SK-N-SH (cell line): ENCODE measurements around the gene C19orf47. TPM values are rescaled to one million over a fixed set of nuclear protein-coding genes. Genes with fewer than 3 reads are reported as not detected.

ENCODE experiments used
- CTCF ChIA-PET: fragments of 300-600, 350-600 bp; formaldehyde crosslinking; extraction: SDS; loops from one replicate; lab custom pipeline; 2021; lab: Yijun Ruan, JAX
- POLR2A ChIA-PET: fragments of 350-600 bp; sonication (Branson Sonifier 250); formaldehyde crosslinking; extraction: SDS; loops from one replicate; lab custom pipeline; 2020; ENCODE audit warnings: antibody characterized with exemption, inconsistent platforms; lab: Yijun Ruan, JAX
- DNase-seq: peaks from one replicate; pipeline ENCODE4 v3.0.0; 2012
- H2AFZ ChIP-seq: fragments of 200-600 bp; sonication (generic); 2 replicates; pipeline ENCODE4 v1.8.1; 2016; ENCODE audit warnings: antibody characterized with exemption, mild to moderate bottlenecking, low read depth
- H3F3A ChIP-seq: fragments of 200-600 bp; sonication (generic); replicated peaks from 2 replicates; pipeline ENCODE3; 2016; ENCODE audit warnings: antibody characterized with exemption, mild to moderate bottlenecking; ENCODE audit not compliant: insufficient read depth
- H3K27ac ChIP-seq, 2 experiments: fragments of 200-500 bp in 1 of 2; fragments of 200-600 bp in 1 of 2; sonication (Bioruptor generic) in 1 of 2; sonication (generic), shearing (Covaris generic) in 1 of 2; 2 replicates each; pipeline versions ENCODE4 v1.5.1 to v1.6.1; 2014 to 2016; ENCODE audit warnings: low read depth in 2 of 2, inconsistent platforms in 1 of 2, low read length in 1 of 2, mild to moderate bottlenecking in 1 of 2, mixed read lengths in 1 of 2
- H3K27me3 ChIP-seq: fragments of 200-600 bp; sonication (generic), shearing (Covaris generic); 2 replicates; pipeline ENCODE4 v1.6.1; 2016; ENCODE audit warnings: mixed run types; ENCODE audit not compliant: insufficient read depth
- H3K36me3 ChIP-seq, 2 experiments: fragments of 200-500 bp in 1 of 2; fragments of 200-600 bp in 1 of 2; sonication (Bioruptor generic) in 1 of 2; sonication (generic) in 1 of 2; replicated peaks in 1 of 2; 2 replicates each; pipeline versions ENCODE3 to v1.5.1; 2014 to 2016; ENCODE audit warnings: low read length in 1 of 2, mild to moderate bottlenecking in 1 of 2; ENCODE audit not compliant: insufficient read depth in 2 of 2, control insufficient read depth in 1 of 2
- H3K4me1 ChIP-seq, 2 experiments: fragments of 200-500 bp in 1 of 2; fragments of 200-600 bp in 1 of 2; sonication (Bioruptor generic) in 1 of 2; sonication (generic), shearing (Covaris generic) in 1 of 2; 2 replicates each; pipeline versions ENCODE4 v1.5.1 to v1.6.1; 2014 to 2016; ENCODE audit warnings: low read depth in 1 of 2, low read length in 1 of 2, mixed run types in 1 of 2; ENCODE audit not compliant: insufficient read depth in 2 of 2, control insufficient read depth in 1 of 2
- H3K4me2 ChIP-seq: fragments of 200-600 bp; sonication (generic), shearing (Covaris generic); 2 replicates; pipeline ENCODE4 v1.6.1; 2017; ENCODE audit warnings: mixed run types
- H3K4me3 ChIP-seq, 2 experiments: fragments of 200-500 bp in 1 of 2; fragments of 200-600 bp in 1 of 2; sonication (Bioruptor generic) in 1 of 2; sonication (generic), shearing (Covaris generic) in 1 of 2; 2 replicates each; pipeline versions ENCODE4 v1.5.1 to v1.8.1; 2014 to 2016; ENCODE audit warnings: low read depth in 2 of 2, inconsistent platforms in 1 of 2, low read length in 1 of 2, mild to moderate bottlenecking in 1 of 2, mixed read lengths in 1 of 2, moderate library complexity in 1 of 2
- H3K79me2 ChIP-seq: fragments of 200-600 bp; sonication (generic); 2 replicates; pipeline ENCODE4 v1.8.1; 2017; ENCODE audit warnings: mild to moderate bottlenecking; ENCODE audit not compliant: insufficient read depth
- H3K9ac ChIP-seq: fragments of 200-600 bp; sonication (generic); 2 replicates; pipeline ENCODE4 v1.6.1; 2017; ENCODE audit warnings: mixed run types
- H3K9me2 ChIP-seq: fragments of 200-600 bp; sonication (generic); 2 replicates; pipeline ENCODE4 v1.6.1; 2017; ENCODE audit warnings: mixed run types
- H3K9me3 ChIP-seq: fragments of 200-600 bp; sonication (generic); 2 replicates; pipeline ENCODE4 v1.6.1; 2017; ENCODE audit warnings: mixed run types, mild to moderate bottlenecking, moderate library complexity
- H4K20me1 ChIP-seq: fragments of 200-600 bp; sonication (generic); 2 replicates; pipeline ENCODE4 v1.6.1; 2017; ENCODE audit warnings: mild to moderate bottlenecking, mixed run types; ENCODE audit not compliant: insufficient read depth
- CTCF ChIP-seq: fragments of 200-600 bp; sonication (generic); IDR thresholded peaks from 2 replicates; pipeline ENCODE4 v1.6.1; 2017; ENCODE audit warnings: antibody characterized with exemption, mild to moderate bottlenecking, moderate library complexity
- ELF1 ChIP-seq: IDR thresholded peaks from 2 replicates; pipeline ENCODE4 v1.4.0; 2012
- EP300 ChIP-seq, 2 experiments: IDR thresholded peaks; 2 replicates each; pipeline versions ENCODE4 v1.4.0 to v1.6.1; 2012; ENCODE audit warnings: borderline replicate concordance in 1 of 2, low read depth in 1 of 2, low read length in 1 of 2
- EZH2phosphoT487 ChIP-seq: fragments of 200-600 bp; sonication (generic); IDR thresholded peaks from 2 replicates; pipeline ENCODE4 v1.6.1; 2017; ENCODE audit warnings: low read depth, mixed run types, mild to moderate bottlenecking, antibody characterized with exemption, moderate library complexity, borderline replicate concordance
- FOSL2 ChIP-seq: IDR thresholded peaks from 2 replicates; pipeline ENCODE4 v1.4.0; 2012; ENCODE audit warnings: low read depth, mild to moderate bottlenecking, moderate library complexity, borderline replicate concordance
- FOXJ3 ChIP-seq: sonication (generic); formaldehyde crosslinking; IDR thresholded peaks from 2 replicates; pipeline ENCODE4 v1.5.1; 2020; ENCODE audit warnings: mild to moderate bottlenecking, missing genetic modification reagents
- GABPA ChIP-seq: IDR thresholded peaks from 2 replicates; pipeline ENCODE4 v1.4.0; 2012; ENCODE audit warnings: low read depth, mild to moderate bottlenecking
- GATA2 ChIP-seq: sonication (generic); formaldehyde crosslinking; IDR thresholded peaks from 2 replicates; pipeline ENCODE4 v1.5.0; 2020; ENCODE audit warnings: mild to moderate bottlenecking, missing genetic modification reagents
- IRF3 ChIP-seq: fragments of 150-350 bp; IDR thresholded peaks from 2 replicates; pipeline ENCODE4 v1.6.1; 2016; ENCODE audit warnings: mild to moderate bottlenecking, low read depth, low read length
- JUND ChIP-seq: IDR thresholded peaks from 2 replicates; pipeline ENCODE4 v1.4.0; 2012
- PBX3 ChIP-seq: IDR thresholded peaks from 2 replicates; pipeline ENCODE4; 2012
- POLR2AphosphoS5 ChIP-seq: IDR thresholded peaks from 2 replicates; pipeline ENCODE4 v1.6.1; 2012; ENCODE audit warnings: low read depth, low read length
- RCOR1 ChIP-seq: fragments of 150-350 bp; IDR thresholded peaks from 2 replicates; pipeline ENCODE4 v1.6.1; 2017; ENCODE audit warnings: antibody characterized with exemption, low read length
- RXRA ChIP-seq: IDR thresholded peaks from 2 replicates; pipeline ENCODE4 v1.4.0; 2012; ENCODE audit warnings: low read depth, mild to moderate bottlenecking, borderline replicate concordance
- TCF12 ChIP-seq: IDR thresholded peaks from 2 replicates; pipeline ENCODE4 v1.4.0; 2012
- TEAD4 ChIP-seq: IDR thresholded peaks from 2 replicates; pipeline ENCODE4 v1.4.0; 2012; ENCODE audit warnings: mild to moderate bottlenecking, borderline replicate concordance; ENCODE audit not compliant: insufficient read depth
- USF1 ChIP-seq: IDR thresholded peaks from 2 replicates; pipeline ENCODE4 v1.4.0; 2012; ENCODE audit warnings: low read depth, borderline replicate concordance
- USF2 ChIP-seq: fragments of 150-350 bp; IDR thresholded peaks from 2 replicates; pipeline ENCODE4 v1.6.1; 2017; ENCODE audit warnings: antibody characterized with exemption, low read length, low read depth, borderline replicate concordance
- YY1 ChIP-seq: IDR thresholded peaks from 2 replicates; pipeline ENCODE4 v1.4.0; 2012; ENCODE audit warnings: low read depth, mild to moderate bottlenecking
- ZBTB33 ChIP-seq: IDR thresholded peaks from 2 replicates; pipeline ENCODE4 v1.4.0; 2012; ENCODE audit warnings: low read depth, borderline replicate concordance
- WGBS: methylation state at CpG from one replicate; pipeline ENCODE4 v1.1.6; 2017; ENCODE audit warnings: low lambda C conversion rate; 5-methylcytosine and 5-hydroxymethylcytosine counted together
- polyA plus RNA-seq, 3 experiments: library from polyadenylated mRNA; depleted of rRNA; stranded (reverse); fragments of >200 nt; gene quantifications; 2 replicates each; pipeline ENCODE4 v1.2.3, GENCODE V29; 2012

The C19orf47 gene
- polyA plus RNA-seq, 1 of the 3 experiments (the other 2 are of a cell fraction), result 17.2 TPM

- H3K9me2 ChIP-seq, result no peaks in the 10 kb centered on the region
- ChIA-PET POLR2A (no interaction called here), CTCF (interaction anchor here (1.2 to 1.5 kb wide), 2 partner anchors 10 to 155 kb away, joined by 4 to 6 read pairs; no protein-coding TSS in a partner anchor)
- no peaks in the 10 kb centered on the region for H3K9me3 ChIP-seq
- no peak overlapping the region for H3K27ac ChIP-seq
- H4K20me1 ChIP-seq, result no peaks in the 10 kb centered on the region
- TF ChIP-seq USF1, result no peak
- no peak overlapping the region for H2AFZ ChIP-seq
- no peaks in the 10 kb centered on the region for H3K27me3 ChIP-seq
- no peaks in the 10 kb centered on the region for H3K4me1 ChIP-seq
- no peaks in the 10 kb centered on the region for H3K36me3 ChIP-seq
- no peak overlapping the region for H3K4me2 ChIP-seq
- no peaks in the 10 kb centered on the region for H3K79me2 ChIP-seq
- no peak overlapping the region for H3K4me3 ChIP-seq
- peaks cover 5% of the 10 kb centered on the region for H3F3A ChIP-seq
- 91% methylated on average over 6 of the region's 6 CpGs for WGBS
- H3K9ac ChIP-seq, result no peak overlapping the region
- DNase-seq, result no peak
Measured at GRCh38 chr19:40294560-40294959, 53.6 kb downstream of the C19orf47 start.

GRCh38 chr19:40286971-40287421 lies 61.2 kb downstream of the C19orf47 start:
- Histone ChIP-seq H3K27ac (no peak overlapping the region), H3K9me3 (no peaks in the 10 kb centered on the region), H2AFZ (no peak overlapping the region; the same call in 1 of the 2 replicates), H3K9me2 (no peaks in the 10 kb centered on the region), H3K4me1 (peaks cover 16 to 24% of the 10 kb centered on the region in 2 experiments; a peak in 3 of 4 replicates), H3K27me3 (no peaks in the 10 kb centered on the region), H3K4me3 (no peak overlapping the region), H3K4me2 (no peak overlapping the region), H4K20me1 (no peaks in the 10 kb centered on the region; the same call in 1 of the 2 replicates), H3K36me3 (peaks cover 0 to 3% of the 10 kb centered on the region in 2 experiments), H3K9ac (no peak overlapping the region), H3K79me2 (peaks cover 30% of the 10 kb centered on the region), H3F3A (peaks cover 3% of the 10 kb centered on the region)
- WGBS, result 94% methylated on average over 8 of the region's 8 CpGs
- POLR2A ChIA-PET, result no interaction called here
- CTCF ChIA-PET, result interaction anchor here (0.9 kb wide), 1 partner anchor 18 kb away, joined by 4 read pairs; no protein-coding TSS in a partner anchor
- DNase-seq, result no peak
- TF ChIP-seq ZBTB33 (no peak), YY1 (no peak), FOSL2 (no peak), TCF12 (no peak), POLR2AphosphoS5 (no peak), FOXJ3 (CRISPR knock-in tag) (no peak), RCOR1 (no peak), ELF1 (no peak), EZH2phosphoT487 (no peak), IRF3 (no peak), GATA2 (CRISPR knock-in tag) (no peak), EP300 (IDR thresholded peaks at IDR 0.05; ENCODE audit: borderline replicate concordance in 1 of 2, low read depth in 1 of 2, low read length in 1 of 2) (no peak), TEAD4 (no peak), PBX3 (no peak), JUND (no peak), GABPA (no peak), CTCF (no peak), USF2 (no peak), RXRA (no peak)
